NCI-H1105 treated with DMSO at 0.1 percent for 48 hours (cell line): ENCODE measurements around the gene CAPN10.
A peak's percentile ranks its signal among the peaks of the same experiment; 100 is the strongest.

ENCODE experiments used
- DNase-seq: peaks from one replicate; lab custom pipeline; 2025; lab: John Stamatoyannopoulos, UW

The CAPN10 gene

DNA sequence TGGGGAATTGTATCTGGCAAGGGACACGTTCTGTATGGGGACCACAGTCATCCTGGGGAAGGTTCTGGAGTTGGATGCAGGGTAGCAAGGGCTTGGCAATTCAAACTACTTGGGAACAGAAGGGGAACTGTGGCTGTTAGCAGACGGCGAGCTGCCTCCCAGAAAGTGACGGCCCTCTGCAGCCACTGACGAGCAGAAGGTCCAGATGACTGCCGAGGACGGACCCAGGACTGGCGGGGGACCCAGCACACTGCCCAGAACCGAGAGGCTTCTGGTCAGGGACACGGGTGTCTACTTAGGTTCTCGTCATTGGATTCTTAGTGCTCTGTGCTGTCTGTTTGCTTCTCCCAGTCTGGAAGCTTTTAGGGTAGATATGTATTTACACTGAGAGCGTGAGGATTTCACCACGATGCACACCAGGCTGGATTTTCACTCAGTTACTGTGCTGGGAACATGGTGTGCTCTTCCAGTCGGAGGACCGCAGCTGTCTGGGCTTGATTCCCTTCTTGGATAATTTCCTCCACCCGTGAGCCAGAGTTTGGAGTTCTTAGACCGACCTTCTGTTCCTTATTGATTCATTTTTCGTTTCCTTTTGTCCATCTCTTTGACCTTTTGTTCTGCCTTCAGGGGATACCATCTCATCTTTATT, 52.1 kb downstream of the CAPN10 start:
- DNase-seq = no peak

- DNase-seq = no peak
These were observed 53.0 kb downstream of the CAPN10 start for GRCh38 chr2:240639566-240639965.

GRCh38 chr2:240640939-240641338, 54.4 kb downstream of the CAPN10 start:
- DNase-seq = peak; percentile 1

GRCh38 chr2:240642061-240642805, 55.7 kb downstream of the CAPN10 start:
- DNase-seq = no peak

GRCh38 chr2:240642806-240643092, 56.2 kb downstream of the CAPN10 start:
- no peak for DNase-seq

DNA sequence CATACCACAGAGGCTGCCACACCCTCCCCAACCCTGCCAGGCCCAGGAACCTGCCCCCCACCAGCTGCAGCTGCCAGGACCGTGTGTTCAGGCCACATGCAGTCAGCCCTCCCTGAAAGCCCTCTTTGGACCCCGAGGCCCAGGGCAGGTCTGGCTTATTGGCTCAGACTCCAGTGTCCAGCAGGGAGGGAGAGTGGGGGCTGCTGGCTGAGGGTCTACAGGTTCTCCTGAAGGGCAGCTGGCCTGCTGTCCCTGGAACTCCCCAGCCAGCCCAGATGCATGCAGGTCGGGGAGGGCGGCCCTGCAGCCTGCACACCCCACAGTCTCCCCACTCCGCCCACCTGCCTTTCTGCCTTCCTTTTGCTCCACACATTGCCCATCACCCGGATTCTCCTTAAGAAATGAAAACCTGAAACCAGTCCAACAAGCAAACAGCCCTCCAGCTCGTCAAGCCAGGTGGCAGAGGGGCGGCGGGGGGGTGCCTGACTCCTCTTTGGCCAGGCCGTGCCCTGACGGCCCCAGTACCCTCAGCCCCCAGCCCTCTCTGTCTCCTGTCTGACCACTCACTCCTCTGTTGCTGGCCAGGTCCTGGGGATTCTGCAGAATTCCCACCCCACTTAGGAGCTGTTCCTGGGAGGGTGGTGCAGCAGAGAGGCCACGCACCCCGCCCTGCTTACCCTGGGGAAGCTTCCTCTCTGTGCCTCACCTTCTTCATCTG, 56.7 kb downstream of the CAPN10 start:
- no peak for DNase-seq

GRCh38 chr2:240643811-240644150, 57.2 kb downstream of the CAPN10 start:
- no peak for DNase-seq

GRCh38 chr2:240644171-240644651, 57.7 kb downstream of the CAPN10 start:
- DNase-seq = no peak

DNA sequence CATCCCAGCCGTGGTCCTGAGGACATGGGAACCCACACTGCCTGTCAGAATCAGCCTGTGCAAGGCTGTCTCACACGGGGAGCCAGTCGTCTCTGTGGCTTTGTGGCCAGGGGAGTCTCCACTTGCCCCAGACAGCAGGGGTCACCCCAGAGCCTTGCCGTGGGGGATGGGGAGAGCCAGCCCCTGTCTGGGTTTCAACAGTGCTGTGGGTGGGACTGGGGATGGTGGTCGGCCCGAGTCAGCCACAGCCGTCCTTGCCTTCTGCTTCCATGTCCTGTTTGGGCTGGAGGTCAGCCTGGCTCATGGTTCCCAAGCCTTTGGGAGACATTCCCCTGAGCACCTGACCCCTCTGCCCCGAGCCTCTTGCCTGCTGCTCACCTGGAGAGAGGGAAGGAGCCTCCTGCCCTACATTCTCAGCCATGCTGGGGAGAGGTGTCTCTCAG, 58.3 kb downstream of the CAPN10 start:
- DNase-seq = no peak

GRCh38 chr2:240645346-240645745, 58.8 kb downstream of the CAPN10 start:
- no peak for DNase-seq

DNA sequence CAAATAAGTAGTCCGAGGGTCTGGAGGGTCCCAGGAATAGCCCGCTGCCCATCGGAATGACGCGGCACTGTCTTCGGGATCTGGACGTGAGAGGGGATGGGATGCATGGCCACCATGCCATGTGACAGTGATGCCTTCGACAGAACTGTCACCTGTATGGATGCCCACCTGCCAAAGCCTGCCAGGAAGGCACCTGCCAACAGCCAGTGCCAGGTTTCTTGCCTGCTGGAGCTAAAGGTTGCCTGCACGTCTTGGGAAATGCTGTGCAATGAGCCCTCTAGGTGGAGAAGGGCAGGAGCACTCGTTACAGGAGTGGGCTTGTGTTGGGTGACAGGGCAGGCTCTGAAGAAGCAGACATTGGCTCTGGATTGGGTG, 59.3 kb downstream of the CAPN10 start:
- DNase-seq = no peak

- DNase-seq = peak; percentile 9
These were observed 59.8 kb downstream of the CAPN10 start for GRCh38 chr2:240646176-240646899.

GRCh38 chr2:240646900-240647502, 60.5 kb downstream of the CAPN10 start:
- DNase-seq = no peak

DNA sequence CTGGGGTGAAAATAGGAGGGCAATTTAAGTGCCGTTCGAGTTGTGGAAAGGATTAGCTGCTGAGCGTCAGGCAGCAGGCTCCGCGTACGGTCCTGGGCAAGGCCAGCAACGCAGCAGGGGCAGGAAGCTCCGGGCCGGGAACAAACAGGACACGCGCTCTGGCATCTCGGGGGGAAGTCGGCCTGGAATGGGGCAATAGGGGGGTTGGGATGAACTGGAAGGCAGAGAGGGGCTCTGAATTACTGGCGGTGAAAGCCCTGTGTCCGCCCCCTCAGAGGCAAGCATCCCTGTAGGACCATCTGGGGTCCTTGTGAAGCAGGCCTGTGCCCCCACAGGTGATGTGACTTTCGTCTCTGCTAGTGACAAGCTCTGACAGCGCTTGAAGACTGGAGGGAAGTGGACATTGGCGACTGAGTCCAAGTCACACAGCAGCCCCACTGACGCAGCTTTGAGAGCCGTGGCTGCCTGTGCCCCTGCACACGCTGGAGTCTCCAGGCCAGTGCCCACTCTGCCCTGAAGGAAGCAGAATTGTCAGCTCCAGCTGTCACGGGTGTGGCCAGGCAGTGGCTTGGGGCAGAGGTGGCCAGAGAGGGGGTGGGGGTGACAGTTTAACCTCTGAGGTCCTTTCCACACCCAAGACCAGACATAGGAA, 61.1 kb downstream of the CAPN10 start:
- no peak for DNase-seq

DNA sequence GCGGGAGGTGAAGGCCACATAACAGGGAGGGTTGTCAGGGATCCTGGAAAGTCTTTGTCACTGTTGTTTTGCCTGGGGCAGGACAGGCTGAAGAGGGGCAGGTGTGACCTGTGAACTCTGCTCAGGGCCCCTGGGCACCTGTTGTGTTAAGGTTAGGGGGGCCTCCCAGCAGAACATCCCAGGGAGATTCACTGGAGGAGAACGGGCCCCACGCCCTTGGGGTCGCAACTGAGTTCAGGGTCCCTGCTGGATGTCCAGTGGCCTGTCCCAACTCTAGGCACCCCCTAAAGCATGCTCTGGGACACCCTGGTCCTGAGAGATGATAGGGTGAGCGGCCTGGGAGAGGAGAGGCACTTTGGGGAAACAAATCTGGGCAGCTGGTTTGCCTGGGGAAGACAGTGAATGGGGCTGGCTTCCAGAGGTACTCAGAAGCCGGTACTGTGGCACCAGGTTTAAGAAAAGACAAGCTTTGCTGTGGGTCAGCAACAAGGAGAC, 61.7 kb downstream of the CAPN10 start:
- no peak for DNase-seq
